HTR-8/SVneo (cell line): Measurements from ENCODE around the gene FAM184B.

ENCODE experiments used
- DNase-seq: peaks from one replicate; pipeline ENCODE4 v3.0.0; 2011; ENCODE audit warnings: low spot score, mixed read lengths; ENCODE audit not compliant: insufficient read length
- FAIRE-seq: peaks from 2 replicates; lab custom pipeline; 2011; peaks lifted over from hg19 to GRCh38; lab: Jason Lieb, UNC

Gene FAM184B

DNA sequence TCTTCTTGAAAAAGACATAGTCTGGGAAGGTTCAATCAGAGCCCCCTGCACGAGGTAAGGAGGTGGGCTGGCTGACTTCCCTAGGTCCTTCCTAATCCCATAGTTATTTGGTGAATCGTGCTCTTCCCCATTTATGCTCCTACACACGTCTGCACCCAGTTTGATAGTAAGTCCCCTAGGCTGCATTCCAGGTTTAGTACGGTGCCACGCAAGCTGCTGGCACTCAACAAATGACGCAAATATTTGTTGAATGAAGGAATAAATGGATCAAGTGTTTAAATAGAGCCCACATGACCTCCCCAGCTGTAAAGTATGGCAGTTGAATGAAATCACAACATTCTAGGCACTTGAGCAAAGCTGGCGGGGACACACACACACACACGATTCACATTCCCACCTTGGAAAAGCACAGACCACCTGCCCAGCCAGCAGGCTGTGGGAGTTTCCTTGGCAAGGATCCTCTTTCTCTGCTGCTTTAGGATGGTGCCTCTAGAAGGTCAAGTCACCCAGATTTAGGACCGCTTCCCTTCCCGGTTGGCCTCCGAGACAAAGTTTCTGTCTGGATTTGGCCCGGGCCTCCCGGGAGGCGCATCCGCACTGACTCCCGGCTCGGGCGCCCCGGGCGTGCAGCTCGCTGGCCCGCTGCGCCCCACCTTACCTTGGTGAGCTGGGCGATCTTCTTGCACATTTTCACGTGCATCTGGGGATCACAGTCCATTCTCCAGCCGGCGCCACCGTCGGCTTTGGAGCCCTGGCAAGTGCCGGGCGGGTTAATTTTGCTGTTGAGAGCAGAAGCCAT, 721 bp downstream of the FAM184B start:
- FAIRE-seq (no peak), DNase-seq (no peak)

DNA sequence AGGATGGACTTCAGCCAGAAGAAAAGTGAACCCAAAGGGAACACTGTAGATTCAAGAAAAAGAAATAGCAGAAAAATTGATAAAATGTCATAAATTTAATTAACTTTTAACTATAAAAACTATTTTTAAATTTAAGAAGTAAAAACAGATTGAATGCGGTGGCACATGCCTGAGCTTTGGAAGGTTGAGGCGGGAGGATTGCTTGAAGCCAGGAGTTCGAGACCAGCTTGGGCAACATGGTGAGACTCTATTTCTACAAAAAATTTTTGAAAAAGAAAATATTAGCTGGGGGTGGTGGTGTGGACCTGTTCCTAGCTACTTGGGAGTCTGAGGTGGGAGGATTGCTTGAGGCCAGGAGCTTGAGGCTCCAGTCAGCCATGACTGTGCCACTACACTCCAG, 3.0 kb downstream of the FAM184B start:
- no peak for FAIRE-seq

DNA sequence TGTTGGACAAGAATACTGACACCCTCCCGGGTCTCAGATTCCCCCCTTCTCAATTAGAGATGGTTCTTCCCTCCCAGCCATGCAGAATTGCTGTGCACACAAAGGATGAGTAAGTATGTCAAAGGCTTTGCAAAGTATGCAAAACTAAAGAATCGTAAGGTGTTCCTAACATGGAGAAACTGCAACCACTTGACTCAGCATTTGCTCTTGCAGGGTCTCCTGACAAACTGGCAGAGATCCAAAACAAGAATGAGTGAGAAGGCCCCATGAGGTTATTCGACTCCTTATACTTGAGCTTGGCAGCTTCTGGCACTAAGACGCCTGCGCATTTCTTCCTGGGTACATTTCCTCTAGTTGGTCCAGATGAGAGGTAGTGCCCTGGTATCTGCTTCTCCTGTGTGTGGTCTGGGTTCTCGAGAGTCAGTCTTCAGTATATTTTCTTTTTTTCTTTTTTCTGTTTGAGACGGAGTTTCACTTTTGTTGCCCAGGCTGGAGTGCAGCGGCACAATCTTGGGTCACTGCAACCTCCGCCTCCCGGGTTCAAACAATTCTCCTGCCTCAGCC, 8.2 kb downstream of the FAM184B start:
- FAIRE-seq (no peak), DNase-seq (no peak)

More for the DNA sequence above, 3.0 kb downstream of the FAM184B start:
- DNase-seq, result no peak

DNA sequence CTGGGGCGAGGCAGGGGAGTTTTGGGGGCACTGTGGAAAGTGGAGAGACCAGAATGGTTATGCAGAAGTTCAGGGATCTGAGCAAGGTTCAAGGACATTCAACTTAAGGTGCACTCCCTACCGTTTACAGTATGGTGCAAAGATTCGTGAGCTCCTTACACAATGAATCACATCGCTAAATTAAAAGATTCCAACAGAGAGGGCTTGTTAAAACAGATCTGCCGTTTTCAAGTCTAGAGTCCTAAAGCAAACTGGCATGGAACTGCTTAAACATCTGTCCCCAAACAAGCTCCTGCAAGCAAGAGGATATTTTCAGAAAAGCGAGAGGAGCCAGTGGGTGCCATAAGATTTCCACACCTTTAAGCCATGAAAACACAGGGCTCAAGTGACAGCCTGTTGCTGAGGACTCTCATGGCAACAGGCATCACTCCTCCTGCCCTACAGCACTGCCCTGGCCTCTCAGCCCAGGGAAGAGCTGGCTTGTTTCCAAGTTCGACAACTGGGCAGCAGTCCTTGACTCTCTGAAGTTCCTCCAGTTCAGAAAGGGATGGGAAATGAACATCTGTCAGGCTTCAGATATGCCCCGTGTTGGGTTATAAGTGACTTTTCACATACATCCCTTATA, 10.0 kb downstream of the FAM184B start:
- no peak for FAIRE-seq

DNA sequence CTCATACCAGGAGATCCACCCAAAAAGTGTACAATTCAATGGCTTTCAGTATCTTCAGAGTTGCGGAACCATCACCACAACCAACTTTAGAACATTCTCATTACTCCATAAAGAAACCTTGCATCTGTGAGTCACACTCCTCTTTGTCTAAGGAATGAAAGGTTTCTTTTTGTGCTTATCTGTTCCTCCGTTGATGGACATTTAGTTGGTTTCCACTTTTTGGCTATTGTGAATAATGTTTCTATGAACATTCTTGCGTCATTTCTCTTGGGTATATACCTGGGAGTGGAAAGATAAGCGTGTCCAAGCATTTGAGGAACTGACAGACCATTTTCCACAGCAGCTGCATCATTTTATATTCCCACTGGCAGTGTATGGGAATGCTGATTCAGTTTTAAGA, 10.6 kb downstream of the FAM184B start:
- DNase-seq (no peak), FAIRE-seq (no peak)

More for the DNA sequence above, 10.0 kb downstream of the FAM184B start:
- DNase-seq, result no peak

DNA sequence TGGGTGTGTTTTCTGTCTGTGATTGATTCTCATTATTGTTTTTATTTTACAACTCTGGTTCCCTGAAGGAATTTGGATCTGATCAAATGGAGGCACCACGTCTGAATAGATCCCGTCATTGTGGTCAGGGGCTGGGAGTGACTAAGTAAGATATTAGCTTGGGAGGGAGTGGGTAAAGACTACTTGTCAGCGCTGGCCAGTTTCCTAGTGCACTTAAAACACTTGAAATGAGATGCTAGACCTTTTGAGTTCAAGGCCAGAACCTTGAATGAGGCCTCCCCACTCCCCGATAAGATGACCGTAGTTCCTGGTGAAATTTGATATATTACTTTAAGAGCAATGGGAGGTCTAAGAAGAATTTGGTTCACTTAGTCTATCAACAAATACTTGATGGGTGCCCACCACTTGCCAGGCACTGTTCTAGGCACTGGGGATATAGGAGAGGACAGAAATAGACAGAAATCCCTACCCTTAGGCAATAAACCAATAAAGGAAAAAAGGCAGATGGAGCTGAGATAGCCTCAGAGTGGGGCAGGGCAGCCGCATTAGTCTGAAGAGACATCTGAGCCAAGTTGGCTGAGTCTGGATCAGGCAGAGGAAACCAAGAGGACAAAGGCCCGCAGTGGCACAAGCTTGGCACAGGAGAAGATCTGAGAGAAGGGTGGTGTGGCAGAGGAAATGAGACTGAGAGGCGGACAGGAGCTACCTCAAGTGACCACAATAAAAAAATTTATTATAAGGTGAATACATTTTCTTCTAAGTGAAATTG, 11.8 kb downstream of the FAM184B start:
- FAIRE-seq (no peak), DNase-seq (no peak)

DNA sequence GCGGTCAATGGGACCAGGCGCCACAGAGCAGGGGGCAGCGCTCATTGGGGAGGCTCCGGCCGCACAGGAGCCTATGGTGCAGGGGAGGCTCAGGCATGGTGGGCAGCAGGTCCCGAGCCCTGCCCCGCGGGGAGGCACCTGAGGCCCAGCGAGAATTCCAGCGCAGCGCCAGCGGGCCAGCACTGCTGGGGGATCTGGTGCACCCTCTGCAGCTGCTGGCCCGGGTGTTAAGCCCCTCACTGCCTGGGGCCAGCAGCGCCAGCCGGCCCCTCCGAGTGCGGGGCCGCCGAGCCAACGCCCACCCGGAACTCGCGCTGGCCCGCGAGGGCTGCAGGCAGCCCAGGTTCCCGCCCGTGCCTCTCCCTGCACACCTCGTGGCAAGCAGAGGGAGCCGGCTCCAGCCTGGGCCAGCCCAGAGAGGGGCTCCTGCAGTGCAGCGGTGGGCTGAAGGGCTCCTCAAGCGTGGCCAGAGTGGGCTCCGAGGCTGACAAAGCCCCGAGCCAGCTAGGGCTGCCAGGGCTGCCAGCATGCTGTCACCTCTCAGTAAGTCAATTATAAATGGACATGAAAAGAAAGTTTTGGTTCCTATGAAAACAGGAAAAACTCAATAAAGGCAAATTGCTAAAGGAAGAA, 14.5 kb downstream of the FAM184B start:
- FAIRE-seq (no peak), DNase-seq (no peak)

DNA sequence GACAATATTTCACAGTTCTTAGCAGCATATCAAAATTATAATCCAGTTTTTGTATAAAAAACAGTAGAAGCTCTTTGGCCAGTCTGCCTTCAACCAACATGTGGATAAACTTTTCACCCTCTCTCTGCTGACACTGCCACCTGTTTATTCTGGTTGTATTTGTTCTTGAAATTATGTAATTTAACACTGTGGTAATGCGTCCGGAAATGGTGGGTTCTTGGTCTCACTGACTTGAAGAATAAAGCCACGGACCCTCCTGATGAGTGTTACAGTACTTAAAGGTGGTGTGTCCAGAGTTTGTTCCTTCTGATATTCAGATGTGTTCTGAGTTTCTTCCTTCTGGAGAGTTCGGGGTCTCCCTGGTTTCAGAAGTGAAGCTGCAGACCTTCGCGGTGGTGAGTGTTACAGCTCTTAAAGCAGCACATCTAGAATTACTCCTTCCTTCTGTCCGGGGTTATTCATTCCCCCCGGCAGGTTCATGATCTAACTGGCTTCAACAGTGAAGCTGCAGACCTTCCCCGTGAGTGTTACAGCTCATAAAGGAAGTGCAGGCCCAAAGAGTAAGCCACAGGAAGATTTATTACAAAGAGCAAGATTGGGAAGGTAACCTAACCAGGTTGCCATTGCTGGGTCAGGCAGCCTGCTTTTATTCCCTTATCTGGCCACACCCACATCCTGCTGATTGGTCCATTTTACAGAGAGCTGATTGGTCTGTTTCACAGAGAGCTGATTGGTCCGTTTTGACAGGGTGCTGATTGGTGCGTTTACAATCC, 15.7 kb downstream of the FAM184B start:
- DNase-seq, result no peak
- no peak for FAIRE-seq

DNA sequence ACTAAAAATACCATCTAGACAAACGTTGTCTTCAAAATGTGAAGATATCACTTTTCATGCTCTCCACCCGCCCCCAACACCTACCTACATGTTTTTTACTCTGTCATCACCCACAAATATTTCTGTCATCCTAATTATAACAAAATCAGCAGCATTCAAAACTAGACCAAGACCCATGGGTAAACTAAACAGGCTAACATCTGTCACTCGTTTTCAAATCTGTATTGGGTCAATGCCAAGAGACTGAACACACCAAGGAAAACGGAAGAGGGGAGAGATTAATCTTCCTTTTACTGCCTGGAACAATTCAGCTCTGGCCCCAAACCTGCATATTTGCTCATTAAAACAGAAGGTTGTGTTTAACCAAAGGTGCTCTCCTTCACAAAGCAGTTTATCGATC, 17.5 kb downstream of the FAM184B start:
- no peak for FAIRE-seq
- no peak for DNase-seq

DNA sequence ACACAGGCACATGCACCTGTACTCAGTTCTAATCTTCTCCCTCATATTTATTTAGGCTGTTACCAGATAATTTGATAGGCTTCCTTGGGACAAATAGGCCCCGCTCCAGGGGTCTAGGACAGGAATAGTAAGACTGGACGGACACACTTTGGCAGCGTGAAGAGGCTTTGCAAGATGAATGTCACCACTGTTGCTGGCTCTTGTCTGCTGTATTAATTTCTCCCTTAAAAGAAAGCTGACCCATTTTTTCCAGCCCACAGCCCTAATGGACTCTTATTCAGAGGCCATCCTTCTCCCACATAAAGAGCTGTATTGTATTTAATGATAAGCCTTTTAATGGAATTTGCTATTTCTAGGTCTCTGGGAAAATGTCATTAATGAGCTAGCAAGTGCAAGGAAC, 18.0 kb downstream of the FAM184B start:
- DNase-seq (no peak), FAIRE-seq (no peak)

DNA sequence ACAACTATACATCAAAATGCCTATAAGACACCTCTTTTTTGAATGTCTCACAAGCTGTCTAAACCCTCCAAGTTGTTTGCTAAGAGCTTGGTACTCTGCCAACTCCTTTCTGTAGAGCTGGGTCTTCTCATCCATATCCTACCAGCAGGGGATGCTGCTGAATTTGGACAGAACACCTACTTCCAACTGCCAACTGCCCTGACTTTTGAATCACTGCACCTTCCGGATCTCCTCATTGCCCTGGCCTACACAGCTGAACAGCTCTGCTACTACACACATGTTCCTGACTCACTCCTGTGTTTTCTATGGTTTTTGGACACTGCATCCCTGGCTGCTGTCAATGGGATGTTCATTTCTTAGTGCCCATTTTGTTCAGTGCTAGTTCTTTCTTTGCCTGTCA, 18.7 kb downstream of the FAM184B start:
- FAIRE-seq (no peak), DNase-seq (no peak)

DNA sequence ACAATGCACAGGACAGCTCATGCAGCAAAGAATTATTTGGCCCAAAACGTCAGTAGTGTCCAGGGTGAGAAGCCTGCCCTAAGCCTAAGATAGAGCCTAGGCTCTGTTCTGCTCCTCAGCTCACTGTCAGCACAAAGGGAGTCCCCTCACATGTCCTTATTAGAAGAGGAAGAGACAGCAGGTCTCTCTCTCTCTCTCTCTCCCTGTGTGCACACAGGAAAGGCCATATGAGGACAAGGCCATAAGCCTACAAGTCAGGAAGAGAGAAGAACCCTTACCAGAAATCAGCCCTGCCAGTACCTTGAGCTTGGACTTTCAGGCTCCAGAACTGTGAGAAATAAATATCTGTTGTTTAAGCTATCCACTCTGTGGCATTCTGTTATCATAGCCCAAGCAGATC, 20.4 kb downstream of the FAM184B start:
- no peak for FAIRE-seq
- DNase-seq, result no peak

DNA sequence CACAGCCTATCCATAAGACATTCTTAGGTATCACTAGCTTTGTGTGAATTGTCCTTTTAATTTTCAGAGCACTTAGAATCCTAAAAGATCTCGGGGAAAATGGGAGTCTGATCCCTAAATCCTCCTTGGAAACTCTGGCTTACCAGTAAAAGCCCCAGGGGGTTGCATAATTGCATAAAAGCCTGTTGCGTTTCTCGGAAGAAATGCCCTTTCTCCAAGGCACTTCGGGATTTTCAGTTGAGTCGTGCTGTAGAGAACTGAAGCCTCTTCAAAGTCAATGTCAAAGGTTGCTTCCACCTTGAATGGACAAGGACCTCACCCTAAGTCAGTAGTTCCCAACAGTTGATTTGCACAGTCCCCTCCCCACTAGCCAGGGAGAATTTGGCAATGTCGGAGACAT, 20.8 kb downstream of the FAM184B start:
- FAIRE-seq (no peak), DNase-seq (no peak)

DNA sequence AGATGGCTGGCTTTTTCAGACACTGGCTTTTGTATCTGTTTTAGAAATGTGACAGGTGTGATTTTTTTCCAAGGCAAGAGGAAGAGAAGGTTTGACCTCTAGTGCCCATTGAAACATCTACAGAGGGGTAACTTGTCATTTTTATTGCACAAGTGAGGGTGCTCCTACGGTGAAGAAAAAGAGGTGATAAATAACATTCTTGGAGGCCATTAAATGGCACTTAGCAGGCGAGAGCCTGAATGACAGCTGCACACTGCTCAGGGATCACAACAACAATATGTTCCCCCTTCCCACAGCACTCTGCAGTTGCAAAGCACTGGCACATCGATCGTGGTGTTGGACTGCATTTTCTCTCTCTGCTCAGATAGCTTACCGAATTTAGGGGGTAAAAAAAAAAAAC, 22.9 kb downstream of the FAM184B start:
- FAIRE-seq, result no peak
- DNase-seq, result no peak

DNA sequence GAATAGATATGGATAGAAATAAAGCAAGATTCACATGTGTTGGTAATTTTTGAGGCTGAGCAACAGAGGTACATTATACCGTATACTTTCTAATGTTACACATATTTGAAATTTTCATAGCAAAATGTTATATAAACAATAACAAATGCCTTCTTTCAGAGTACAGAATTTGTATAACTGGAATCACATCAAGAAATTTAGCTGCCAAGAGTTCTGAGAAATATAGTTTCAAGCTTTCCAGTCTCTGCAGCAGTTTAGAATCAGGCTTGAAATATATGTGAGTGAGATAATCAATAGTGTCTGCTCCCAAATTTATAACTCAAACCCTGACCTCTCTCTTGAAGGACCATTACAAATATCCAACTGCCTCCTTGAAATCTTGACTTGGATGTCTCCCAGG, 23.8 kb downstream of the FAM184B start:
- no peak for FAIRE-seq
- DNase-seq, result no peak

DNA sequence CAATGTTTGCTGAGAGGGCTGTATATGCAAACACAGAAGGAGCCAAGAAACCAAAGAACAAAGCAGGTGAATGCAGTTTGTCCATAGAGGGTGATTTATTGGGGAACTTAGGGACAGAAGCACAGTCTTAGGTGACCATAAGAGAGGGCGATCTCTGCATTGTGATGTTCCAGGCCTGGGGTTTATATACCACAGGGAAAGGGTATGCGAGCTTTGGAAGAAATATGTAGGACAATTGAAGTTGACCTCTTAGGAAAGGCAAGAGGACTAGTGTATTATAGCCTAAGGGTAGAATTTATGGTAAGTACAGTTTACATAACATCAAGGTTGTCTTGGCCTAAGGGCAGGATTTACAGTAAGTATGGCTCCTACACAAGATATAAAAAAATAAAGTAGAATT, 27.8 kb downstream of the FAM184B start:
- DNase-seq, result no peak
- FAIRE-seq, result no peak

DNA sequence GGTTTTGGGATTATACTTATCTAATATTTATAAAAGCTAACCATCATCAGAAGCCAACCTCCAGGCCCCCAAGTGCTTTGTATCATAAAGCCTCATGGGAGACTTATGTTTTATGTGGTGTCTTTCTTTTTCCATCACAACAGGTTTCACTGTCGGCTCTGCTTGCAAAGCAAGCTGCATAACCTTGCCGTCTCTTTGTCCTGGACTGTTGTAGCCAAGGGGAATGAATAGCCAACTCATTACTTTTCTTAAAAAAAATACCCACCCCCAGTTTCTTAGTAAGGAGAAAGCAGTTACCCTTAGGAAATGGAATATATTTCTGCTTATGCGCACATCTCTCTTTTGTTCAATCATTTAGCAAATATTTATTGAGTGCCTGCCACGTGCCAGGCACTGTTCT, 40.7 kb downstream of the FAM184B start:
- FAIRE-seq (no peak), DNase-seq (no peak)

DNA sequence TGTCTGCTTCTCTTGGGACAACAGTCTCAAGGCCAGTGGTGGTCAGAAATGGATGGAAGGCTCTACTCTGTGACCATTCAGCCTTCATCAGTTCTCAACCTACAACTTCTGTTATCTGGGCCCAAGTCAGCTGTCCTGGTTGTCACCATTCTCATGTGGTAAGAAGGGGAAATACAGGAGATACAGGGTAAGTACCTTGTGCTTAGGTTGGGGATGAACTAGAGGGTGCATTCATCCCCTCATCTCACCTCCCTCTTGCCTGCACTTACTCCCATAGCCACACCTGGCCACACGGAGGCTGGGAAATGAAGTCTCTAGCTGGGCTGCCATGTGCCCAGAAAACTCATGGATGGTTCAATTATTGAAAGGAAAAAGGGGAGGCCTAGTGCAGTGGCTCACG, 44.9 kb downstream of the FAM184B start:
- FAIRE-seq (no peak), DNase-seq (no peak)

DNA sequence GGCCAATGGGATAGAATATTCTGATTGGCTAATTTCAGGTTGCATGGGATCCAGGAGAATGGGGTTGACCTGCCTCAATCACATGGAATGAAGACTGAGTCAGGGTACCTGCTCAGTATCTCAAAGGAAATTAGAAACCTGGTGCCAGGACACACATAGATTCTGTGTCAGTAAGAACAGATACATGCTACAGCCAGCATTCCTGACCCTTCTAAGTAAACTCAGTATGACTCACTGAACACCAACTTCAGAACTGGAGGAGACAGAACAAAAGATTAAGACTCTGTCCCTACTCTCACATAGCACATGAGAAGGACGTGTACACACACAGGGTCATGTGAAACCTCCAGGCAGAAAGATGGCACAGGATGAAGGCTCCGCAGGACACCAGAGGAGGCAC, 54.5 kb downstream of the FAM184B start:
- peak; percentile 63 for FAIRE-seq
- no peak for DNase-seq

DNA sequence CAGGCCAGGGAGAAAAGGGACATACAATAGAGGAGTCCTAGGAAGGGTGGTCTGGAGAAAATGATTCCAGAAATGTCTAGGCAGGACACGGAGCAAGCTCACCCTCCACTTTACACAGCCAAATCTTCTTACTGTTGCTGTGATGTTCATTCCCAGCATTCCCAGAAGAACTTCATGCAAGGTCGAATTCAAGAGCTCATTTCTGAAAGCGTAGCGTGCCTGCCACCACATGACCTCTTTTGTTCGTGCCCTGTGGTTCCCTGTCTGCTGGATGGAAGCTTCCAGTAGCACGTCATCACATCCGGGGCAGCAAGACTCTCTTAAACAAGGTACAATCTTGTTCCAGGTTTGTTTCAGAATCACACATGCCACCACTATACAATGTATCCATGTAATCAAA, 57.8 kb downstream of the FAM184B start:
- FAIRE-seq (no peak), DNase-seq (no peak)
